ENCODE results near the gene GIMAP6.
A peak's percentile ranks its signal among the peaks of the same experiment; 100 is the strongest.

The GIMAP6 gene

GRCh38 chr7:150645259-150646020 is 13.3 kb upstream of the GIMAP6 start:
- no peak overlapping the region for H3K4ac ChIP-seq (ENCODE audit: low read length)
- no peaks in the 10 kb centered on the region for H3K36me3 ChIP-seq (replicated peaks in 1 of 2; ENCODE audit: control insufficient read depth in 2 of 2, insufficient read depth in 2 of 2, low read length in 2 of 2)
- no peak overlapping the region for H3K27ac ChIP-seq (replicated peaks; ENCODE audit: low read length)
- no peak overlapping the region for H3K14ac ChIP-seq (ENCODE audit: low read length)
- no peak overlapping the region for H2AFZ ChIP-seq (ENCODE audit: low read length)
- no peak overlapping the region for H3K23ac ChIP-seq (ENCODE audit: low read depth, low read length, poor library complexity)
- no peak overlapping the region for H2BK12ac ChIP-seq (ENCODE audit: low read length)
- no peak overlapping the region for H4K91ac ChIP-seq (ENCODE audit: low read depth, low read length, poor library complexity)
- H3K27me3 ChIP-seq (ENCODE audit: control insufficient read depth in 3 of 3, insufficient read depth in 3 of 3, low read depth in 1 of 3, low read length in 3 of 3), result no peaks in the 10 kb centered on the region
- no peak for DNase-seq (ENCODE audit: low spot score)
- no peaks in the 10 kb centered on the region for H3K79me1 ChIP-seq (ENCODE audit: low read depth, low read length)
- no peak overlapping the region for H3K9ac ChIP-seq (ENCODE audit: low read depth, low read length, poor library complexity)
- H3K9me3 ChIP-seq (replicated peaks in 1 of 2; ENCODE audit: control insufficient read depth in 2 of 2, insufficient read depth in 1 of 2, low read depth in 1 of 2, low read length in 2 of 2), result no peaks in the 10 kb centered on the region
- WGBS, 2 donors (ENCODE audit: extremely low coverage in 2 of 2, insufficient read length in 2 of 2, insufficient replicate concordance in 1 of 2), result no CpG with 5 or more reads among the region's 6 CpGs
- H2BK5ac ChIP-seq (ENCODE audit: low read length), result no peak overlapping the region
- no peak overlapping the region for H2BK120ac ChIP-seq (ENCODE audit: low read depth, low read length)
- H3K18ac ChIP-seq (ENCODE audit: low read length), result no peak overlapping the region
- H3K4me1 ChIP-seq (ENCODE audit: control insufficient read depth in 2 of 2, insufficient read depth in 1 of 2, low read depth in 1 of 2, low read length in 2 of 2), result no peaks in the 10 kb centered on the region
- no peak overlapping the region for H2AK5ac ChIP-seq (ENCODE audit: low read depth, low read length)
- no peak overlapping the region for H4K8ac ChIP-seq (ENCODE audit: low read depth, low read length)
- H3K4me2 ChIP-seq (ENCODE audit: insufficient read depth, low read length, poor library complexity, severe bottlenecking), result no peak overlapping the region
- no peak overlapping the region for H3K4me3 ChIP-seq (ENCODE audit: low read length in 2 of 2)
- H2BK15ac ChIP-seq (ENCODE audit: low read length), result no peak overlapping the region

GRCh38 chr7:150642926-150643325 is 10.7 kb upstream of the GIMAP6 start:
- no peaks in the 10 kb centered on the region for H3K9me3 ChIP-seq (replicated peaks in 1 of 2; ENCODE audit: control insufficient read depth in 2 of 2, insufficient read depth in 1 of 2, low read depth in 1 of 2, low read length in 2 of 2)
- WGBS, 2 donors (ENCODE audit: extremely low coverage in 2 of 2, insufficient read length in 2 of 2, insufficient replicate concordance in 1 of 2), result no CpG with 5 or more reads among the region's 5 CpGs
- no peak overlapping the region for H2BK120ac ChIP-seq (ENCODE audit: low read depth, low read length)
- H3K27ac ChIP-seq (replicated peaks; ENCODE audit: low read length), result no peak overlapping the region
- H2AFZ ChIP-seq (ENCODE audit: low read length), result no peak overlapping the region
- H3K79me1 ChIP-seq (ENCODE audit: low read depth, low read length), result no peaks in the 10 kb centered on the region
- no peak overlapping the region for H3K4me2 ChIP-seq (ENCODE audit: insufficient read depth, low read length, poor library complexity, severe bottlenecking)
- H2AK5ac ChIP-seq (ENCODE audit: low read depth, low read length), result no peak overlapping the region
- no peak overlapping the region for H4K8ac ChIP-seq (ENCODE audit: low read depth, low read length)
- H3K23ac ChIP-seq (ENCODE audit: low read depth, low read length, poor library complexity), result no peak overlapping the region
- no peaks in the 10 kb centered on the region for H3K36me3 ChIP-seq (replicated peaks in 1 of 2; ENCODE audit: control insufficient read depth in 2 of 2, insufficient read depth in 2 of 2, low read length in 2 of 2)
- H3K27me3 ChIP-seq (ENCODE audit: control insufficient read depth in 3 of 3, insufficient read depth in 3 of 3, low read depth in 1 of 3, low read length in 3 of 3), result no peaks in the 10 kb centered on the region
- no peak overlapping the region for H3K14ac ChIP-seq (ENCODE audit: low read length)
- no peak overlapping the region for H2BK12ac ChIP-seq (ENCODE audit: low read length)
- no peak overlapping the region for H3K4ac ChIP-seq (ENCODE audit: low read length)
- peak overlapping the region; percentile 63 for H3K9ac ChIP-seq (ENCODE audit: low read depth, low read length, poor library complexity)
- no peak overlapping the region for H2BK5ac ChIP-seq (ENCODE audit: low read length)
- no peaks in the 10 kb centered on the region for H3K4me1 ChIP-seq (ENCODE audit: control insufficient read depth in 2 of 2, insufficient read depth in 1 of 2, low read depth in 1 of 2, low read length in 2 of 2)
- H2BK15ac ChIP-seq (ENCODE audit: low read length), result no peak overlapping the region
- H3K18ac ChIP-seq (ENCODE audit: low read length), result no peak overlapping the region
- DNase-seq (ENCODE audit: low spot score), result no peak
- peak overlapping the region in 1 of 2 donors; percentile 40 for H3K4me3 ChIP-seq (ENCODE audit: low read length in 2 of 2)
- H4K91ac ChIP-seq (ENCODE audit: low read depth, low read length, poor library complexity), result no peak overlapping the region

GRCh38 chr7:150641854-150642253 is 9.7 kb upstream of the GIMAP6 start:
- no peaks in the 10 kb centered on the region for H3K36me3 ChIP-seq (replicated peaks in 1 of 2; ENCODE audit: control insufficient read depth in 2 of 2, insufficient read depth in 2 of 2, low read length in 2 of 2)
- H3K9ac ChIP-seq (ENCODE audit: low read depth, low read length, poor library complexity), result no peak overlapping the region
- H3K27ac ChIP-seq (replicated peaks; ENCODE audit: low read length), result no peak overlapping the region
- H4K91ac ChIP-seq (ENCODE audit: low read depth, low read length, poor library complexity), result no peak overlapping the region
- DNase-seq (ENCODE audit: low spot score), result no peak
- no peak overlapping the region for H2BK5ac ChIP-seq (ENCODE audit: low read length)
- no peaks in the 10 kb centered on the region for H3K79me1 ChIP-seq (ENCODE audit: low read depth, low read length)
- H2BK15ac ChIP-seq (ENCODE audit: low read length), result no peak overlapping the region
- H3K4me1 ChIP-seq (ENCODE audit: control insufficient read depth in 2 of 2, insufficient read depth in 1 of 2, low read depth in 1 of 2, low read length in 2 of 2), result no peaks in the 10 kb centered on the region
- no peak overlapping the region for H2BK120ac ChIP-seq (ENCODE audit: low read depth, low read length)
- no peak overlapping the region for H3K23ac ChIP-seq (ENCODE audit: low read depth, low read length, poor library complexity)
- no peak overlapping the region for H4K8ac ChIP-seq (ENCODE audit: low read depth, low read length)
- no peak overlapping the region for H2AK5ac ChIP-seq (ENCODE audit: low read depth, low read length)
- H3K4ac ChIP-seq (ENCODE audit: low read length), result no peak overlapping the region
- no peaks in the 10 kb centered on the region for H3K9me3 ChIP-seq (replicated peaks in 1 of 2; ENCODE audit: control insufficient read depth in 2 of 2, insufficient read depth in 1 of 2, low read depth in 1 of 2, low read length in 2 of 2)
- H3K18ac ChIP-seq (ENCODE audit: low read length), result no peak overlapping the region
- H3K4me3 ChIP-seq (ENCODE audit: low read length in 2 of 2), result no peak overlapping the region
- H2AFZ ChIP-seq (ENCODE audit: low read length), result no peak overlapping the region
- H3K27me3 ChIP-seq (ENCODE audit: control insufficient read depth in 3 of 3, insufficient read depth in 3 of 3, low read depth in 1 of 3, low read length in 3 of 3), result no peaks in the 10 kb centered on the region
- H2BK12ac ChIP-seq (ENCODE audit: low read length), result no peak overlapping the region
- no peak overlapping the region for H3K4me2 ChIP-seq (ENCODE audit: insufficient read depth, low read length, poor library complexity, severe bottlenecking)
- no peak overlapping the region for H3K14ac ChIP-seq (ENCODE audit: low read length)

- Histone ChIP-seq H3K27ac (replicated peaks; ENCODE audit: low read length) (no peak overlapping the region), H2AK5ac (ENCODE audit: low read depth, low read length) (no peak overlapping the region), H2BK120ac (ENCODE audit: low read depth, low read length) (no peak overlapping the region), H2BK5ac (ENCODE audit: low read length) (no peak overlapping the region), H3K4ac (ENCODE audit: low read length) (no peak overlapping the region), H3K18ac (ENCODE audit: low read length) (no peak overlapping the region), H3K23ac (ENCODE audit: low read depth, low read length, poor library complexity) (no peak overlapping the region), H3K14ac (ENCODE audit: low read length) (no peak overlapping the region), H3K4me1 (ENCODE audit: control insufficient read depth in 2 of 2, insufficient read depth in 1 of 2, low read depth in 1 of 2, low read length in 2 of 2) (no peaks in the 10 kb centered on the region), H2AFZ (ENCODE audit: low read length) (no peak overlapping the region), H3K9me3 (replicated peaks in 1 of 2; ENCODE audit: control insufficient read depth in 2 of 2, insufficient read depth in 1 of 2, low read depth in 1 of 2, low read length in 2 of 2) (no peaks in the 10 kb centered on the region), H3K4me2 (ENCODE audit: insufficient read depth, low read length, poor library complexity, severe bottlenecking) (no peak overlapping the region), H3K36me3 (replicated peaks in 1 of 2; ENCODE audit: control insufficient read depth in 2 of 2, insufficient read depth in 2 of 2, low read length in 2 of 2) (no peaks in the 10 kb centered on the region), H4K91ac (ENCODE audit: low read depth, low read length, poor library complexity) (no peak overlapping the region), H3K4me3 (ENCODE audit: low read length in 2 of 2) (no peak overlapping the region), H4K8ac (ENCODE audit: low read depth, low read length) (no peak overlapping the region), H3K9ac (ENCODE audit: low read depth, low read length, poor library complexity) (no peak overlapping the region), H2BK12ac (ENCODE audit: low read length) (no peak overlapping the region), H3K79me1 (ENCODE audit: low read depth, low read length) (no peaks in the 10 kb centered on the region), H3K27me3 (ENCODE audit: control insufficient read depth in 3 of 3, insufficient read depth in 3 of 3, low read depth in 1 of 3, low read length in 3 of 3) (no peaks in the 10 kb centered on the region), H2BK15ac (ENCODE audit: low read length) (no peak overlapping the region)
- no peak for DNase-seq (ENCODE audit: low spot score)
- no CpG with 5 or more reads among the region's 1 CpG for WGBS, 2 donors (ENCODE audit: extremely low coverage in 2 of 2, insufficient read length in 2 of 2, insufficient replicate concordance in 1 of 2)
These were observed 1.7 kb upstream of the GIMAP6 start for GRCh38 chr7:150633926-150634325.

Data from neuronal stem cell (in vitro differentiated cells).